Cardiac fibroblast (primary cell): ENCODE data around the gene AIMP1.
"Not testable (repeated sequence)": the region's sequence is repeated elsewhere in the genome, so short reads cannot be mapped to it uniquely, and the experiment has no call there.

Source experiments
- DNase-seq, 2 donors: peaks; one replicate each; pipeline versions ENCODE4 v3.0.0 to v3.0.0-alpha.2; 2010; ENCODE audit warnings: low read depth in 2 of 2
- H3K4me3 ChIP-seq, 2 donors: replicated peaks in 1 of 2; 1 replicate in 1 of 2; 2 replicates in 1 of 2; pipeline ENCODE4 v1.5.1; 2011; ENCODE audit warnings: low read depth in 2 of 2, low read length in 2 of 2, mild to moderate bottlenecking in 2 of 2, moderate library complexity in 1 of 2
- CTCF ChIP-seq: IDR thresholded peaks from one replicate; pipeline ENCODE4 v1.5.1; 2011; ENCODE audit warnings: low read depth, mild to moderate bottlenecking, low read length, inconsistent platforms

Gene AIMP1

GRCh38 chr4:106370214-106370613 lies 53.9 kb downstream of the AIMP1 start:
- DNase-seq, result no peak
- no peak for TF ChIP-seq CTCF
- H3K4me3 ChIP-seq, result no peak overlapping the region

GRCh38 chr4:106371161-106371560 lies 54.8 kb downstream of the AIMP1 start:
- no peak for DNase-seq
- TF ChIP-seq CTCF, result no peak
- no peak overlapping the region for H3K4me3 ChIP-seq

GRCh38 chr4:106373026-106373425 lies 56.7 kb downstream of the AIMP1 start:
- no peak for DNase-seq
- TF ChIP-seq CTCF, result no peak
- no peak overlapping the region for H3K4me3 ChIP-seq

- no peak overlapping the region for H3K4me3 ChIP-seq
- no peak for DNase-seq
- TF ChIP-seq CTCF, result no peak
These were observed 63.8 kb downstream of the AIMP1 start for GRCh38 chr4:106380179-106380578.

GRCh38 chr4:106384878-106385277 lies 68.5 kb downstream of the AIMP1 start:
- DNase-seq, result no peak
- H3K4me3 ChIP-seq, result no peak overlapping the region
- no peak for TF ChIP-seq CTCF

- DNase-seq, result no peak
- H3K4me3 ChIP-seq, result no peak overlapping the region
- no peak for TF ChIP-seq CTCF
These were observed 69.6 kb downstream of the AIMP1 start for GRCh38 chr4:106385853-106386393.

- no peak for DNase-seq
- TF ChIP-seq CTCF, result no peak
- H3K4me3 ChIP-seq, result no peak overlapping the region
These were observed 79.2 kb downstream of the AIMP1 start for GRCh38 chr4:106395582-106395981.

GRCh38 chr4:106398898-106399297 lies 82.5 kb downstream of the AIMP1 start:
- DNase-seq, H3K4me3 ChIP-seq: not testable (repeated sequence)
